Measurements from ENCODE around the gene HES1.

HES1 gene

DNA sequence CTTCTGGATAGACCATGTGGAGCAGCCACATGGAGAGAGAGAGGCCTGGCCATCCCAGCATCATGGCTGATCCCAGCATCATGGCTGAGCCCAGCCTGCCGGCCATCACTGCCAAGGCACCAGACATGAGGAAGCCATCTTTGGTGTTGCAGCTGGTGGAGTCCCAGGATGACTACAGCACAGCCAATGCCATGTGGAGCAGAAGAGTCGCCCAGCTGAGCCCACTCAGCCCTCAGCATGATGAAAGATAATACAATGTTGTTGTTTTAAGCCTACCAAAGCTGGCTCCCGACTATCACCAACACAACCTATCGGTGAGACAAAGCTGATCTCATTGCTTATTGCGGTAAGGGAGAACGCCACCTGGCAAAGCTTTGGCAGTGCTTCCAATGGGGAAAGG lies 18.4 kb downstream of the HES1 start:
- Histone ChIP-seq H3K36me3 (no peaks in the 10 kb centered on the region; a peak in 2 of 22 replicates), H3K4me2 (no peak overlapping the region), H3K27me3 (no peaks in the 10 kb centered on the region), H3K27ac (no peak overlapping the region), H3K4me3 (no peak overlapping the region), H3K4me1 (no peaks in the 10 kb centered on the region), H4K20me1 (no peaks in the 10 kb centered on the region), H3K9me3 (replicated peaks in 1 of 11) (peaks cover 8 to 19% (median 12%) of the 10 kb centered on the region in 11 experiments; a peak in 21 of 22 replicates), H3K9ac (no peak overlapping the region)
- TF ChIP-seq Cebpa-rat (IDR thresholded peaks at IDR 0.05): no peak

DNA sequence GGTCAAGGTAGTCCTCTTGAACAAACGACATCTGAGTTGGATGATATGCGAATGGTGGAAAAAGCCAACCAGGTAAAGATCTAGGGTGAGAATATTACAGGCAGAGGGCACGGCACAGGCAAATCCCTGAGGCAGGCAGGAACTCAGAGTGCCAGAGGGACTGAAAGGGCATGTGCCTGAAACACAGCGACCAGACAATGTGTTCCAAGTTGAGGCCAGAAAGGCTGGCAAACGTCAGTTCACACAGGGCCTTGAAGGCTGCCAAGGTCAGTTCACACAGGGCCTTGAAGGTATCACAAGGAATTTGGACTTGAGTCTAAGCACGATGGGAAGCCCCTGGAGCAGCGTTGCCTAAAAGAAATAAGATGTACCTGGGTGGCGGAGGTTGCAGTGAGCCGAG lies 20.1 kb downstream of the HES1 start:
- Histone ChIP-seq H3K9me3 (replicated peaks in 1 of 11) (peaks cover 8 to 19% (median 12%) of the 10 kb centered on the region in 11 experiments; a peak in 21 of 22 replicates), H3K4me2 (no peak overlapping the region), H3K4me3 (no peak overlapping the region), H3K27me3 (peaks cover 0 to 13% (median 0%) of the 10 kb centered on the region in 11 experiments; a peak in 3 of 22 replicates), H4K20me1 (no peaks in the 10 kb centered on the region), H3K36me3 (no peaks in the 10 kb centered on the region; a peak in 2 of 22 replicates), H3K4me1 (peaks cover 0 to 7% (median 1%) of the 10 kb centered on the region in 10 experiments; a peak in 12 of 20 replicates), H3K9ac (no peak overlapping the region), H3K27ac (no peak overlapping the region)
- no peak for TF ChIP-seq Cebpa-rat (IDR thresholded peaks at IDR 0.05)

GRCh38 chr3:194158942-194159439 lies 23.0 kb downstream of the HES1 start:
- Histone ChIP-seq H3K36me3 (no peaks in the 10 kb centered on the region; a peak in 2 of 22 replicates), H3K9me3 (replicated peaks in 1 of 11) (peaks cover 7 to 14% (median 10%) of the 10 kb centered on the region in 11 experiments; a peak in 21 of 22 replicates), H3K4me2 (no peak overlapping the region), H3K4me1 (peaks cover 0 to 15% (median 7%) of the 10 kb centered on the region in 10 experiments; a peak in 13 of 20 replicates), H4K20me1 (no peaks in the 10 kb centered on the region), H3K9ac (no peak overlapping the region), H3K27me3 (peaks cover 0 to 17% (median 0%) of the 10 kb centered on the region in 11 experiments; a peak in 3 of 22 replicates), H3K4me3 (no peak overlapping the region), H3K27ac (no peak overlapping the region)
- no peak for TF ChIP-seq Cebpa-rat (IDR thresholded peaks at IDR 0.05)

DNA sequence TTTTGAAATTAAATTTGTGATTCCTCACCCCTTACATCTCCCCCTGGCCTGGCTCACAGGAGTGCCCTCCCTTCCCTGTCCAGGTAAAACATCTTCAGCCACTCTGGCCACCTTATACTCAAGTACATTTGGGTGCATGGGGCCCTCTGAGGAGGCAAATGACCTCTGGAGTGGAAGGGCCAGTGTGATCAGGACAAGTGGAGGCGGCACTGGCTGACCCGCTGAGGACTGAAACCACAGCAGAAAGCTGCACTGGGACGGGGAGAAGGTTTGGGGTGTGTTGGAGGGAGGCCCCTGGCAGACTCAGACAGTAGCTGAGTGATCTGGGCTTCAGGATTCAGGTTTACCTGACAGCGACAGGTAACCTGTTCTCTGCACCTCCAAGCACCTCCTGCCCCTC lies 24.2 kb downstream of the HES1 start:
- H3K27ac ChIP-seq: no peak overlapping the region
- peaks cover 0 to 15% (median 7%) of the 10 kb centered on the region in 10 experiments; a peak in 13 of 20 replicates for H3K4me1 ChIP-seq

GRCh38 chr3:194161131-194162045 lies 25.4 kb downstream of the HES1 start:
- Histone ChIP-seq H3K4me3 (no peak overlapping the region), H4K20me1 (no peaks in the 10 kb centered on the region), H3K9ac (no peak overlapping the region; a peak in 1 of 22 replicates), H3K9me3 (replicated peaks in 1 of 11) (no peaks in the 10 kb centered on the region), H3K27me3 (peaks cover 0 to 17% (median 0%) of the 10 kb centered on the region in 11 experiments; a peak in 3 of 22 replicates), H3K4me1 (peaks cover 0 to 15% (median 7%) of the 10 kb centered on the region in 10 experiments; a peak in 13 of 20 replicates), H3K4me2 (peak overlapping the region in 9 of 11 experiments; percentile 1 to 67 (median 43); a peak in 15 of 22 replicates), H3K36me3 (no peaks in the 10 kb centered on the region), H3K27ac (no peak overlapping the region)
- TF ChIP-seq Cebpa-rat (IDR thresholded peaks at IDR 0.05): no peak

More for the DNA sequence above, 24.2 kb downstream of the HES1 start:
- no peak overlapping the region for H3K4me2 ChIP-seq
- H3K4me3 ChIP-seq: no peak overlapping the region
- H3K9me3 ChIP-seq (replicated peaks in 1 of 11): 0 out of 22 replicates have a peak, but pooled peaks cover 0 to 2% (median 0%) of the 10 kb centered on the region in 11 experiments
- H3K9ac ChIP-seq: no peak overlapping the region
- H4K20me1 ChIP-seq: no peaks in the 10 kb centered on the region
- no peaks in the 10 kb centered on the region for H3K36me3 ChIP-seq
- TF ChIP-seq Cebpa-rat (IDR thresholded peaks at IDR 0.05): no peak
- peaks cover 0 to 17% (median 0%) of the 10 kb centered on the region in 11 experiments; a peak in 3 of 22 replicates for H3K27me3 ChIP-seq

DNA sequence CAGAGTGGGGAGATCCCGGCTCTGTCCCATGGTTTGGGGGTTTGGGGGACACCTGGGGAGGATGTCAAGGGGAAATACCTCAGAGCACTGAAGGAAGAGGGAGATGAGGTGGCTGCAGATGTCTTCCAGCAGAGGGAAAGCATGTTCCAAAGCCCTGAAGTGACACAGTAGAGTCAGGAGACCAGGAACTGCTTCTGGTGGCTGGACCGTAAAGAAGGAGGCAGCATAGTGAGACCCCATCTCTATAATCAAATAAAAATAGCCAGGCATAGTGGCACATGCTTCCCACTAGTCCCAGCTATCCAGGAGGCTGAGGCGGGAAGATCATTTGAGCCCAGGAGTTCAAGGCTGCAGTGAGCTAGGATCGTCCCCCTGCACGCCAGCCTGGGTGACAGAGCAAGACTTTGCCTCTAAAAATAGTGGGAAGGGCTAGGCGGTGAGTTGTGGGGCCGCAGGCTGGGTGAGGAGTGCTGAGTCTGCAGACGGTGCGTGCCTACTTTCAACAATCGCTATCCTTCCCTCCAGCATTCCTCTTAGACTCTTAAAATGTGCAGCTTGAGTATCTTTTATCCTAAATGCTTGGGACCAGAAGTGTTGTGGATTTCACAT lies 26.2 kb downstream of the HES1 start:
- Histone ChIP-seq H3K4me2 (peak overlapping the region in 3 of 11 experiments; percentile 43 to 67 (median 45); a peak in 4 of 22 replicates), H4K20me1 (no peaks in the 10 kb centered on the region), H3K4me1 (peaks cover 0 to 15% (median 7%) of the 10 kb centered on the region in 10 experiments; a peak in 13 of 20 replicates), H3K9me3 (replicated peaks in 1 of 11) (no peaks in the 10 kb centered on the region), H3K27me3 (peaks cover 0 to 17% (median 0%) of the 10 kb centered on the region in 11 experiments; a peak in 3 of 22 replicates), H3K4me3 (no peak overlapping the region), H3K27ac (no peak overlapping the region), H3K36me3 (no peaks in the 10 kb centered on the region), H3K9ac (no peak overlapping the region)
- no peak for TF ChIP-seq Cebpa-rat (IDR thresholded peaks at IDR 0.05)

- TF ChIP-seq Cebpa-rat (IDR thresholded peaks at IDR 0.05): no peak
- Histone ChIP-seq H3K36me3 (no peaks in the 10 kb centered on the region), H4K20me1 (no peaks in the 10 kb centered on the region), H3K27me3 (peaks cover 0 to 17% (median 0%) of the 10 kb centered on the region in 11 experiments; a peak in 3 of 22 replicates), H3K4me2 (no peak overlapping the region), H3K9me3 (replicated peaks in 1 of 11) (no peaks in the 10 kb centered on the region), H3K4me1 (peaks cover 0 to 15% (median 7%) of the 10 kb centered on the region in 10 experiments; a peak in 13 of 20 replicates), H3K27ac (no peak overlapping the region), H3K4me3 (no peak overlapping the region), H3K9ac (no peak overlapping the region)
Observed at GRCh38 chr3:194162817-194163584, 27.1 kb downstream of the HES1 start.

- Histone ChIP-seq H4K20me1 (no peaks in the 10 kb centered on the region), H3K36me3 (no peaks in the 10 kb centered on the region), H3K27me3 (peaks cover 0 to 17% (median 0%) of the 10 kb centered on the region in 11 experiments; a peak in 3 of 22 replicates), H3K4me1 (peaks cover 5 to 15% (median 9%) of the 10 kb centered on the region in 10 experiments; a peak in 18 of 20 replicates), H3K9me3 (replicated peaks in 1 of 11) (no peaks in the 10 kb centered on the region), H3K9ac (no peak overlapping the region), H3K27ac (no peak overlapping the region), H3K4me2 (no peak overlapping the region), H3K4me3 (no peak overlapping the region)
- TF ChIP-seq Cebpa-rat (IDR thresholded peaks at IDR 0.05): no peak
Observed at GRCh38 chr3:194163697-194164096, 27.7 kb downstream of the HES1 start.
